Measurements from ENCODE around the gene MIEF1. TPM values are rescaled to one million over a fixed set of nuclear protein-coding genes. Genes with fewer than 3 reads are reported as not detected.
"Not testable (repeated sequence)": the region's sequence is repeated elsewhere in the genome, so short reads cannot be mapped to it uniquely, and the experiment has no call there.

Gene MIEF1
- polyA plus RNA-seq, 1 of the 3 experiments (the other 2 are of a cell fraction), result 7.5 TPM

- Histone ChIP-seq H3K27ac (ENCODE audit: low read depth in 2 of 2, low read length in 1 of 2) (peak overlapping the region; percentile 47 to 92; a peak in 3 of 4 replicates), H3F3A (replicated peaks; ENCODE audit: insufficient read depth) (peaks cover 34% of the 10 kb centered on the region), H3K4me2 (peak overlapping the region; percentile 86), H4K20me1 (ENCODE audit: insufficient read depth) (peaks cover 51% of the 10 kb centered on the region), H3K4me1 (ENCODE audit: control insufficient read depth in 1 of 2, insufficient read depth in 2 of 2, low read depth in 1 of 2, low read length in 1 of 2) (peaks cover 8 to 21% of the 10 kb centered on the region in 2 experiments; a peak in 2 of 4 replicates), H3K4me3 (ENCODE audit: low read depth in 2 of 2, low read length in 1 of 2) (peak overlapping the region; percentile 70 to 76), H3K36me3 (replicated peaks in 1 of 2; ENCODE audit: control insufficient read depth in 1 of 2, insufficient read depth in 2 of 2, low read length in 1 of 2) (peaks cover 16 to 26% of the 10 kb centered on the region in 2 experiments), H3K79me2 (ENCODE audit: insufficient read depth) (peaks cover 46% of the 10 kb centered on the region), H3K9ac (peak overlapping the region; percentile 99)
- 0% methylated on average over 7 of the region's 28 CpGs for WGBS (ENCODE audit: low lambda C conversion rate)
- not testable (repeated sequence) for H2AFZ ChIP-seq (ENCODE audit: low read depth); H3K9me2 ChIP-seq; H3K9me3 ChIP-seq; DNase-seq; H3K27me3 ChIP-seq (ENCODE audit: insufficient read depth)
- TF ChIP-seq TAF1 (IDR thresholded peaks at IDR 0.05; ENCODE audit: borderline replicate concordance, low read depth, low read length) (peak; percentile 21; the same call in 1 of the 2 replicates), POLR2AphosphoS5 (IDR thresholded peaks at IDR 0.05; ENCODE audit: low read depth, low read length) (peak; percentile 19; the same call in 1 of the 2 replicates)
- POLR2A ChIA-PET, result interaction anchor here (1.1 to 1.7 kb wide), 2 partner anchors 8 to 19 kb away, joined by 3 to 14 read pairs; partner anchors contain the start of gene MIEF1
- CTCF ChIA-PET, result interaction anchor here (1.6 to 1.9 kb wide), 2 partner anchors 8 to 514 kb away, joined by 4 to 7 read pairs; no protein-coding TSS in a partner anchor
Measured at GRCh38 chr22:39521106-39521885, 19.2 kb downstream of the MIEF1 start.

GRCh38 chr22:39522091-39522490 is 20.0 kb downstream of the MIEF1 start:
- not testable (repeated sequence) for H3K9me3 ChIP-seq; H2AFZ ChIP-seq (ENCODE audit: low read depth); H3K27me3 ChIP-seq (ENCODE audit: insufficient read depth); H3K9me2 ChIP-seq; DNase-seq
- Histone ChIP-seq H3K27ac (ENCODE audit: low read depth in 2 of 2, low read length in 1 of 2) (peak overlapping the region in 1 of 2 experiments; percentile 92; a peak in 1 of 4 replicates), H3K4me2 (peak overlapping the region; percentile 86), H3K36me3 (replicated peaks in 1 of 2; ENCODE audit: control insufficient read depth in 1 of 2, insufficient read depth in 2 of 2, low read length in 1 of 2) (peaks cover 16 to 23% of the 10 kb centered on the region in 2 experiments), H4K20me1 (ENCODE audit: insufficient read depth) (peaks cover 54% of the 10 kb centered on the region), H3K4me1 (ENCODE audit: control insufficient read depth in 1 of 2, insufficient read depth in 2 of 2, low read depth in 1 of 2, low read length in 1 of 2) (peaks cover 8 to 21% of the 10 kb centered on the region in 2 experiments; a peak in 2 of 4 replicates), H3K9ac (peak overlapping the region; percentile 99), H3K4me3 (ENCODE audit: low read depth in 2 of 2, low read length in 1 of 2) (peak overlapping the region; percentile 70 to 76), H3K79me2 (ENCODE audit: insufficient read depth) (peaks cover 46% of the 10 kb centered on the region), H3F3A (replicated peaks; ENCODE audit: insufficient read depth) (peaks cover 34% of the 10 kb centered on the region)
- POLR2A ChIA-PET, result interaction anchor here (1.1 to 2.2 kb wide), 4 partner anchors 10 to 522 kb away, joined by 3 to 7 read pairs (median 3); partner anchors contain the start of genes MIEF1, RPS19BP1 and TAB1
- CTCF ChIA-PET, result interaction anchor here (1.2 to 1.6 kb wide), 3 partner anchors 26 to 514 kb away, joined by 4 to 6 read pairs (median 4); no protein-coding TSS in a partner anchor
- 2% methylated on average over 4 of the region's 5 CpGs for WGBS (ENCODE audit: low lambda C conversion rate)

- TF ChIP-seq JUND (IDR thresholded peaks at IDR 0.05), result peak; percentile 6; the same call in 1 of the 2 replicates
- no peak for TF ChIP-seq USF2 (IDR thresholded peaks at IDR 0.05; ENCODE audit: borderline replicate concordance, low read depth, low read length)
- no peak for TF ChIP-seq REST (IDR thresholded peaks at IDR 0.05; ENCODE audit: low read depth, low read length)
- TF ChIP-seq RXRA (IDR thresholded peaks at IDR 0.05; ENCODE audit: borderline replicate concordance, low read depth), result no peak
- TF ChIP-seq POLR2AphosphoS5 (IDR thresholded peaks at IDR 0.05; ENCODE audit: low read depth, low read length), result peak; percentile 88
- Histone ChIP-seq H3K79me2 (ENCODE audit: insufficient read depth) (peaks cover 41% of the 10 kb centered on the region), H3K27ac (ENCODE audit: low read depth in 2 of 2, low read length in 1 of 2) (peak overlapping the region; percentile 56 to 92; a peak in 3 of 4 replicates), H3K4me3 (ENCODE audit: low read depth in 2 of 2, low read length in 1 of 2) (peak overlapping the region; percentile 70 to 76), H3K9ac (peak overlapping the region; percentile 99), H3K4me1 (ENCODE audit: control insufficient read depth in 1 of 2, insufficient read depth in 2 of 2, low read depth in 1 of 2, low read length in 1 of 2) (peaks cover 8 to 21% of the 10 kb centered on the region in 2 experiments; a peak in 2 of 4 replicates), H3K9me2 (no peaks in the 10 kb centered on the region), H4K20me1 (ENCODE audit: insufficient read depth) (peaks cover 59% of the 10 kb centered on the region), H3K27me3 (ENCODE audit: insufficient read depth) (no peaks in the 10 kb centered on the region), H3K36me3 (replicated peaks in 1 of 2; ENCODE audit: control insufficient read depth in 1 of 2, insufficient read depth in 2 of 2, low read length in 1 of 2) (peaks cover 14 to 20% of the 10 kb centered on the region in 2 experiments), H3F3A (replicated peaks; ENCODE audit: insufficient read depth) (peaks cover 34% of the 10 kb centered on the region), H3K9me3 (no peaks in the 10 kb centered on the region), H3K4me2 (peak overlapping the region; percentile 86), H2AFZ (ENCODE audit: low read depth) (no peak overlapping the region)
- POLR2A ChIA-PET, result interaction anchor here (0.6 to 2.2 kb wide), 9 partner anchors 10 to 521 kb away, joined by 3 to 7 read pairs (median 3); partner anchors contain the start of genes MIEF1, RPL3, RPS19BP1 and TAB1
- WGBS (ENCODE audit: low lambda C conversion rate), result 0% methylated on average over 8 of the region's 14 CpGs
- CTCF ChIA-PET, result interaction anchor here (0.9 to 1.6 kb wide), 6 partner anchors 25 to 513 kb away, joined by 3 to 6 read pairs (median 4); no protein-coding TSS in a partner anchor
- peak; percentile 19 for DNase-seq
Measured at GRCh38 chr22:39522567-39523300, 20.6 kb downstream of the MIEF1 start.
